Esophagus squamous epithelium (tissue), 5 donors: Measurements from ENCODE around the gene PDLIM3. TPM values are rescaled to one million over a fixed set of nuclear protein-coding genes. Genes with fewer than 3 reads are reported as not detected.

Experiments used
- DNase-seq: peaks from one replicate; lab custom pipeline; 2025; lab: John Stamatoyannopoulos, UW
- H3K27ac ChIP-seq, 4 donors: fragments of 200-600 bp; sonication (generic); one replicate each; pipeline ENCODE4 v1.5.1; 2016 to 2019; ENCODE audit warnings: mild to moderate bottlenecking in 1 of 4
- H3K27me3 ChIP-seq, 4 donors: fragments of 200-600 bp; sonication (generic); 1 replicate in 3 of 4; 2 replicates in 1 of 4; pipeline versions ENCODE4 v1.5.1 to v1.6.0; 2017 to 2021; ENCODE audit warnings: antibody characterized with exemption in 1 of 4
- H3K36me3 ChIP-seq, 3 donors: fragments of 200-600 bp; sonication (generic); one replicate each; pipeline ENCODE4 v1.5.1; 2016 to 2019
- H3K4me1 ChIP-seq, 3 donors: fragments of 200-600 bp; sonication (generic); one replicate each; pipeline ENCODE4 v1.5.1; 2017 to 2019
- H3K4me3 ChIP-seq, 4 donors: fragments of 200-600 bp; sonication (generic); 1 replicate in 3 of 4; 2 replicates in 1 of 4; pipeline ENCODE4 v1.5.1; 2016 to 2019; ENCODE audit warnings: mild to moderate bottlenecking in 2 of 4, moderate library complexity in 1 of 4
- H3K9me3 ChIP-seq, 3 donors: fragments of 200-600 bp; sonication (generic); one replicate each; pipeline ENCODE4 v1.5.1; 2016 to 2019
- CTCF ChIP-seq, 6 experiments: fragments of 450-650 bp in 4 of 6; fragments of 200-600 bp in 2 of 6; sonication (generic) in 2 of 6; IDR thresholded peaks; one replicate each; pipeline ENCODE4 v1.5.1; 2016 to 2019; ENCODE audit warnings: antibody characterized with exemption in 6 of 6, mild to moderate bottlenecking in 4 of 6, moderate library complexity in 4 of 6
- POLR2A ChIP-seq, 4 donors: fragments of 450-650 bp; IDR thresholded peaks; one replicate each; pipeline ENCODE4 v1.6.1; 2017; ENCODE audit warnings: antibody characterized with exemption in 4 of 4, mild to moderate bottlenecking in 4 of 4, moderate library complexity in 3 of 4
- WGBS, 2 donors: methylation state at CpG; one replicate each; pipeline ENCODE4 v1.1.5; 2018; 5-methylcytosine and 5-hydroxymethylcytosine counted together
- intact Hi-C: fragments of 100-400 bp; cut with DNase I; formaldehyde crosslinking; loops from one replicate; pipeline ENCODE4 v1.15.0; 2022
- total RNA-seq, 4 donors: library from RNA; depleted of rRNA; stranded (reverse); fragments of >200 nt; gene quantifications; one replicate each; pipeline ENCODE4 v1.1.0, GENCODE V29; 2016
- donor health status: DM: yes; HTN: yes; CAD: no.

PDLIM3 gene
- total RNA-seq, 4 donors from 2014 or later, result 13.9 to 322 (median 44.6) TPM

- 92 to 97% methylated on average over 3 to 5 of the region's 9 CpGs for WGBS, 2 donors
- intact Hi-C loops, result no loop called here
- Histone ChIP-seq H3K9me3 (no peaks in the 10 kb centered on the region), H3K27ac (no peak overlapping the region), H3K27me3 (no peaks in the 10 kb centered on the region), H3K4me1 (no peaks in the 10 kb centered on the region), H3K4me3 (no peak overlapping the region), H3K36me3 (peaks cover 0 to 11% (median 0%) of the 10 kb centered on the region in 3 donors)
- DNase-seq, result no peak
- no peak for TF ChIP-seq CTCF (IDR thresholded peaks at IDR 0.05)
- TF ChIP-seq POLR2A (IDR thresholded peaks at IDR 0.05), result no peak
Measured at GRCh38 chr4:185500035-185500434, 35.3 kb downstream of the PDLIM3 start.

- no peak for DNase-seq
- Histone ChIP-seq H3K9me3 (peaks cover 0 to 11% (median 10%) of the 10 kb centered on the region in 3 donors), H3K36me3 (no peaks in the 10 kb centered on the region), H3K27ac (no peak overlapping the region), H3K27me3 (no peaks in the 10 kb centered on the region), H3K4me3 (no peak overlapping the region), H3K4me1 (no peaks in the 10 kb centered on the region)
- 85 to 94% methylated on average over 2 of the region's 2 CpGs for WGBS, 2 donors
- no peak for TF ChIP-seq POLR2A (IDR thresholded peaks at IDR 0.05)
- no peak for TF ChIP-seq CTCF (IDR thresholded peaks at IDR 0.05)
- intact Hi-C loops, result no loop called here
Measured at GRCh38 chr4:185488650-185489049, 46.7 kb downstream of the PDLIM3 start.

- TF ChIP-seq CTCF (IDR thresholded peaks at IDR 0.05) (no peak), POLR2A (IDR thresholded peaks at IDR 0.05) (no peak)
- Histone ChIP-seq H3K4me3 (no peak overlapping the region), H3K9me3 (no peaks in the 10 kb centered on the region), H3K27me3 (no peaks in the 10 kb centered on the region), H3K4me1 (no peaks in the 10 kb centered on the region), H3K27ac (no peak overlapping the region), H3K36me3 (no peaks in the 10 kb centered on the region)
- 75 to 86% methylated on average over 2 of the region's 2 CpGs for WGBS, 2 donors
- intact Hi-C loops, result no loop called here
- no peak for DNase-seq
Measured at GRCh38 chr4:185481401-185481800, 53.9 kb downstream of the PDLIM3 start.

GRCh38 chr4:185480016-185480732 lies 55.1 kb downstream of the PDLIM3 start:
- 62 to 73% methylated on average over 15 of the region's 15 CpGs for WGBS, 2 donors
- intact Hi-C loops, result no loop called here
- H3K36me3 ChIP-seq, result no peaks in the 10 kb centered on the region
- TF ChIP-seq CTCF (IDR thresholded peaks at IDR 0.05), result no peak
- H3K27ac ChIP-seq, result no peak overlapping the region
- no peak for DNase-seq
- no peaks in the 10 kb centered on the region for H3K27me3 ChIP-seq
- H3K9me3 ChIP-seq, result no peaks in the 10 kb centered on the region
- H3K4me3 ChIP-seq, result no peak overlapping the region
- H3K4me1 ChIP-seq, result no peaks in the 10 kb centered on the region

- WGBS, 2 donors, result 67 to 88% methylated on average over 1 of the region's 1 CpG
- no peaks in the 10 kb centered on the region for H3K9me3 ChIP-seq
- H3K36me3 ChIP-seq, result no peaks in the 10 kb centered on the region
- H3K27me3 ChIP-seq, result no peaks in the 10 kb centered on the region
- no peaks in the 10 kb centered on the region for H3K4me1 ChIP-seq
- intact Hi-C loops, result no loop called here
- DNase-seq, result no peak
- H3K4me3 ChIP-seq, result no peak overlapping the region
- no peak overlapping the region for H3K27ac ChIP-seq
- no peak for TF ChIP-seq POLR2A (IDR thresholded peaks at IDR 0.05)
- no peak for TF ChIP-seq CTCF (IDR thresholded peaks at IDR 0.05)
Measured at GRCh38 chr4:185479507-185479971, 55.8 kb downstream of the PDLIM3 start.
